ENCODE measurements around the gene MGAT5. TPM values are rescaled to one million over a fixed set of nuclear protein-coding genes. Genes with fewer than 3 reads are reported as not detected.

Gene MGAT5
- total and polyA plus RNA-seq, 8 donors, result 2.9 to 36.9 (median 19.6) TPM

DNA sequence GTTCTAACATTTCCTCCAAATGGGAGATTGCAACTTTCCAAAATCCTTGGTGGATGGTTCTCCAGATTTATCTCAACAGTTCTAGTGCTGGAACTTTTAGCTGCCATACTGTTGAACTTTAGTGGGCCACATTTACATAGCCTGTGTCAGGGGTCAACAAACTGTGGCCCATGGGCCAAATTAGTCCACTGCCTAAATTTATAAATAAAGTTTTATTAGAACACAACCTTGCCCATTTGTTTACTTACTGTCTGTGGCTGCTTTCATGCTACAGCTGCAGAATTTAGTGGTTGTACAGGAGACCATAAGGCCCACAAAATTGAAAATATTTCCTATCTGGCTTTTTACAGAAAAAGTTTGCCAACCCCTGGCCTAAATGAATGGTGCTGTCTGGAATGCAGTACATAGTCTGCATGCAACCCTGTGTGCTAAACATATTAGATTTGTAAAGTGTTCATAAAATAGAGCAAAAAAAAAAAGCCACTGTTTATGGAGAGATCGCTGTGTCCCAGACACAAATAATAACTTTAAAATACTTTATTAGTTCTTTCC, 30.3 kb downstream of the MGAT5 start:
- Histone ChIP-seq H3K27ac (no peak overlapping the region), H3K4me3 (no peak overlapping the region), H3K36me3 (no peaks in the 10 kb centered on the region), H3K4me1 (peaks cover 0 to 6% (median 2%) of the 10 kb centered on the region in 3 donors), H3K27me3 (no peaks in the 10 kb centered on the region), H3K9me3 (no peaks in the 10 kb centered on the region)
- WGBS, 2 donors, result 100% methylated on average over 1 of the region's 1 CpG
- TF ChIP-seq, protein P1, sequence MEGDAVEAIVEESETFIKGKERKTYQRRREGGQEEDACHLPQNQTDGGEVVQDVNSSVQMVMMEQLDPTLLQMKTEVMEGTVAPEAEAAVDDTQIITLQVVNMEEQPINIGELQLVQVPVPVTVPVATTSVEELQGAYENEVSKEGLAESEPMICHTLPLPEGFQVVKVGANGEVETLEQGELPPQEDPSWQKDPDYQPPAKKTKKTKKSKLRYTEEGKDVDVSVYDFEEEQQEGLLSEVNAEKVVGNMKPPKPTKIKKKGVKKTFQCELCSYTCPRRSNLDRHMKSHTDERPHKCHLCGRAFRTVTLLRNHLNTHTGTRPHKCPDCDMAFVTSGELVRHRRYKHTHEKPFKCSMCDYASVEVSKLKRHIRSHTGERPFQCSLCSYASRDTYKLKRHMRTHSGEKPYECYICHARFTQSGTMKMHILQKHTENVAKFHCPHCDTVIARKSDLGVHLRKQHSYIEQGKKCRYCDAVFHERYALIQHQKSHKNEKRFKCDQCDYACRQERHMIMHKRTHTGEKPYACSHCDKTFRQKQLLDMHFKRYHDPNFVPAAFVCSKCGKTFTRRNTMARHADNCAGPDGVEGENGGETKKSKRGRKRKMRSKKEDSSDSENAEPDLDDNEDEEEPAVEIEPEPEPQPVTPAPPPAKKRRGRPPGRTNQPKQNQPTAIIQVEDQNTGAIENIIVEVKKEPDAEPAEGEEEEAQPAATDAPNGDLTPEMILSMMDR (IDR thresholded peaks at IDR 0.05), result no peak
- ATAC-seq (no peak), FAIRE-seq (no peak), DNase-seq (no peak)
- intact Hi-C loops (cut with DNase I), result no loop called here

DNA sequence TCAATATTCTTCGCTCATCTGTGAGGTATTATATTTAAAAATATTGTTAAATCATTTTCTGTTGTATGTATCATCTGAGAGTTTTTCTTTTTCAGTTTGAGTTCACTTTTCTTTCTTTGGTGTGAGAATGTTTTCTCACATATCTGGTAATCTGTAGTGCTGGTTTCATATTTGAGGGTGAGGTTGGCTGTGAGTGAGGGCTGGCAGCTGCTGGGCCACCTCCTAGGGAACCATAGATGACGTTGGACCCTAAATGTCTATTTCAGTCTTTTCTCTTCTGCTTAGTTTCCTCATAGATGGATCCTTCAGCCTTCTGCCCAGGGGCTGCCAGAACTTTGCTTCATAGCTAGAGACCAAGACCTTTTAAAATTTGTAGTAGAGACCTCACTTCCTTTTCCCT, 33.5 kb downstream of the MGAT5 start:
- TF ChIP-seq, protein P1 (IDR thresholded peaks at IDR 0.05), result no peak
- Histone ChIP-seq H3K36me3 (no peaks in the 10 kb centered on the region), H3K9me3 (no peaks in the 10 kb centered on the region), H3K27ac (no peak overlapping the region), H3K4me1 (peaks cover 0 to 6% (median 0%) of the 10 kb centered on the region in 3 donors), H3K27me3 (no peaks in the 10 kb centered on the region), H3K4me3 (no peak overlapping the region)
- FAIRE-seq (no peak), ATAC-seq (no peak), DNase-seq (no peak)
- intact Hi-C loops (cut with DNase I), result no loop called here
- WGBS, 2 donors, result 91 to 93% methylated on average over 2 of the region's 2 CpGs

DNA sequence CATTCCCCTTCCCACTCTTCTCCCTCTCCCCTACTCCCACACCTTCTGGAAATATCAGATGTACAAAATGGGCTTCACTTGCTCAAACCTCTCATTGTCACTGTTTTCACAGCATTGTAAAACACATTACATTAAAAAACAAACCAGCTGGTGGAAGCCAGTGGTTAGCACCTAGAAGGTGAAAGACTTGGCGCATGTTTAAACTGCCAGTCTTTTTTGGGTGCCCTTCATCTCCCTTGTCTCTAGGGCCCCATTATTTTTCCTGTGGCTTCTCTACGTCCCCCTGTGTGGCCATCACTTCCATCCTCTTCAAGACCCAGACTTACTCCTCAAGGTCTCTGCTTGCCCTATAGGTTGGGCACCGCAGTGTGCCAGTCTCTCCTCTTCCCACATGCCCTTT, 34.9 kb downstream of the MGAT5 start:
- no peaks in the 10 kb centered on the region for H3K9me3 ChIP-seq
- intact Hi-C loops (cut with DNase I), result no loop called here
- DNase-seq, result no peak
- no peak for FAIRE-seq
- H3K27ac ChIP-seq, result no peak overlapping the region
- no peaks in the 10 kb centered on the region for H3K27me3 ChIP-seq
- no peak for ATAC-seq
- no peaks in the 10 kb centered on the region for H3K36me3 ChIP-seq
- peaks cover 0 to 6% (median 0%) of the 10 kb centered on the region in 3 donors for H3K4me1 ChIP-seq
- TF ChIP-seq, protein P1 (IDR thresholded peaks at IDR 0.05), result no peak
- WGBS, 2 donors, result 96 to 99% methylated on average over 3 of the region's 3 CpGs
- no peak overlapping the region for H3K4me3 ChIP-seq

DNA sequence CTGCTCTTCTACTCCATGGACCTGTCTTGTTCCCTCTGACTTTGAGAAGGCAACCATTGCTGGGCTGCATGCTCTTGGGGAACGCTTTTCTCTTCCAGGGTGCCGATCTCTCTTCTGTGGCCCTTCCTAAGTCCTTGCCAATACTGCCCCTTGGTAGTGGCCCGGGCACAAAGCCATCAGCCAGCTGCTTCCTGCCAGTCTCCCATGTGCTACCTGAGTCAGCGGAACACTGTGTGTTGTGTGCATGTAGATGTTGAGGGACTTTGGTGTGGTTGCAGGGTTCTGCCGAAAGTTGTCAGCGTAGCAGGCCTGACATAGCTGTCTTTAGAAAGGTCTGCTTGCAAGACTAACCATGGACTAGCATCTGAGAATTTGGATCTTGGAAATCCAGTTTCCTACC, 35.4 kb downstream of the MGAT5 start:
- no peak for FAIRE-seq
- 91 to 95% methylated on average over 6 of the region's 6 CpGs for WGBS, 2 donors
- H3K9me3 ChIP-seq, result no peaks in the 10 kb centered on the region
- TF ChIP-seq, protein P1 (IDR thresholded peaks at IDR 0.05), result no peak
- H3K27ac ChIP-seq, result no peak overlapping the region
- peak in 1 of 4 donors; percentile 45 for ATAC-seq
- intact Hi-C loops (cut with DNase I), result no loop called here
- H3K4me1 ChIP-seq, result peaks cover 0 to 10% (median 0%) of the 10 kb centered on the region in 3 donors
- no peak for DNase-seq
- no peaks in the 10 kb centered on the region for H3K36me3 ChIP-seq
- no peak overlapping the region for H3K4me3 ChIP-seq
- H3K27me3 ChIP-seq, result no peaks in the 10 kb centered on the region

DNA sequence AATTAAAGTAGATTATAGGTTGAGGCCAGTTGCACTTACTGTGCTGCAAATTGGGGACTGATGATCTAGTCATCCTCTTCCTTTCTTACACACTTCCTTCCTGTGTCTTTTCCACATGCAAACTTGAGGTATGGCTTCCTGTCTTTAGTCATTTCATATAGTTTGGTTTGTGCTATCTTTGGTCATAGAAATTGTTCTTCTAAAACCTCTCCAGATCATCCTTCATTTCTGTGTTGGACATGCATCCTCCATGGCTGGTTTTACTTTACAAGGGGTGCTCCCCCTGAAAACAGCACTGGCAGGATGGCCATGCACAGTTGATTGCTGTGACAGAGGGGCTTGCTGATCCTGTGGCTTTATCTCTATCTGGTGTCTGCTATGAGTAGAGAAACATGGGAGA, 36.5 kb downstream of the MGAT5 start:
- Histone ChIP-seq H3K4me1 (peaks cover 0 to 13% (median 0%) of the 10 kb centered on the region in 3 donors), H3K27ac (no peak overlapping the region), H3K4me3 (no peak overlapping the region), H3K27me3 (no peaks in the 10 kb centered on the region), H3K9me3 (no peaks in the 10 kb centered on the region), H3K36me3 (no peaks in the 10 kb centered on the region)
- no peak for FAIRE-seq
- TF ChIP-seq, protein P1 (IDR thresholded peaks at IDR 0.05), result no peak
- intact Hi-C loops (cut with DNase I), result no loop called here
- no peak for ATAC-seq
- no peak for DNase-seq

Data from pancreas (tissue), 10 donors.